ENCODE results near the gene SAMD5.
"Not testable (repeated sequence)": the region's sequence is repeated elsewhere in the genome, so short reads cannot be mapped to it uniquely, and the experiment has no call there.

Gene SAMD5

GRCh38 chr6:147534116-147534860, 25.8 kb downstream of the SAMD5 start:
- in situ Hi-C loops (cut with HindIII; ENCODE audit: low pct_unique_long_range_greater_than_20kb, low sequenced_read_pairs), result no loop called here
- TF ChIP-seq JUND (IDR thresholded peaks at IDR 0.05; ENCODE audit: low read depth), result no peak
- no peak for DNase-seq (ENCODE audit: low read depth in 1 of 2, low spot score in 1 of 2)

- in situ Hi-C loops (cut with HindIII; ENCODE audit: low pct_unique_long_range_greater_than_20kb, low sequenced_read_pairs), result no loop called here
Observed at GRCh38 chr6:147538821-147539220, 30.3 kb downstream of the SAMD5 start.

GRCh38 chr6:147540075-147540474, 31.6 kb downstream of the SAMD5 start:
- in situ Hi-C loops (cut with HindIII; ENCODE audit: low pct_unique_long_range_greater_than_20kb, low sequenced_read_pairs), result no loop called here
- no peak for TF ChIP-seq JUND (IDR thresholded peaks at IDR 0.05; ENCODE audit: low read depth)
- DNase-seq (ENCODE audit: low read depth in 1 of 2, low spot score in 1 of 2), result no peak

More at GRCh38 chr6:147538821-147539220, 30.3 kb downstream of the SAMD5 start:
- TF ChIP-seq JUND (IDR thresholded peaks at IDR 0.05; ENCODE audit: low read depth), result no peak
- no peak for DNase-seq (ENCODE audit: low read depth in 1 of 2, low spot score in 1 of 2)

- in situ Hi-C loops (cut with HindIII; ENCODE audit: low pct_unique_long_range_greater_than_20kb, low sequenced_read_pairs); DNase-seq (ENCODE audit: low read depth in 1 of 2, low spot score in 1 of 2): not testable (repeated sequence)
Observed at GRCh38 chr6:147542436-147542835, 33.9 kb downstream of the SAMD5 start.

DNA sequence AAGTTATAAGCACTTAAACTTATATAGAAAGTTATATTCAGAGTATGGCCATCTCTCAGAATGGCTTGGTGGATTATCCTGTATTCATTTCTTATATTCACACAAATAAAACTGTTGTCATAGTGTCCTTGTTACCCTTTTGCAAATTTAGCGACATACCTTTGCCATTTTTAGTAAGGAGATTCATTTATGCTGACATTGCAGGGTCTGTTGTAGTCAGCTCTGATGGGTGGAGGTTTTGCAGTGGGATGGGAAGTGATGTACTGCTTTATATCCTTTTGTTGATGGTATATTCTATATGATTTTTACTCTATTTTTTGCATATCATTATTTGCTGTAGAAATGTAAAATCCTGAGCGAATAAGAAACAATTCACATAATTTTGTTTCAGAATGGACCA, 35.9 kb downstream of the SAMD5 start:
- no peak for DNase-seq (ENCODE audit: low read depth in 1 of 2, low spot score in 1 of 2)
- TF ChIP-seq JUND (IDR thresholded peaks at IDR 0.05; ENCODE audit: low read depth), result no peak
- in situ Hi-C loops (cut with HindIII; ENCODE audit: low pct_unique_long_range_greater_than_20kb, low sequenced_read_pairs), result no loop called here

DNA sequence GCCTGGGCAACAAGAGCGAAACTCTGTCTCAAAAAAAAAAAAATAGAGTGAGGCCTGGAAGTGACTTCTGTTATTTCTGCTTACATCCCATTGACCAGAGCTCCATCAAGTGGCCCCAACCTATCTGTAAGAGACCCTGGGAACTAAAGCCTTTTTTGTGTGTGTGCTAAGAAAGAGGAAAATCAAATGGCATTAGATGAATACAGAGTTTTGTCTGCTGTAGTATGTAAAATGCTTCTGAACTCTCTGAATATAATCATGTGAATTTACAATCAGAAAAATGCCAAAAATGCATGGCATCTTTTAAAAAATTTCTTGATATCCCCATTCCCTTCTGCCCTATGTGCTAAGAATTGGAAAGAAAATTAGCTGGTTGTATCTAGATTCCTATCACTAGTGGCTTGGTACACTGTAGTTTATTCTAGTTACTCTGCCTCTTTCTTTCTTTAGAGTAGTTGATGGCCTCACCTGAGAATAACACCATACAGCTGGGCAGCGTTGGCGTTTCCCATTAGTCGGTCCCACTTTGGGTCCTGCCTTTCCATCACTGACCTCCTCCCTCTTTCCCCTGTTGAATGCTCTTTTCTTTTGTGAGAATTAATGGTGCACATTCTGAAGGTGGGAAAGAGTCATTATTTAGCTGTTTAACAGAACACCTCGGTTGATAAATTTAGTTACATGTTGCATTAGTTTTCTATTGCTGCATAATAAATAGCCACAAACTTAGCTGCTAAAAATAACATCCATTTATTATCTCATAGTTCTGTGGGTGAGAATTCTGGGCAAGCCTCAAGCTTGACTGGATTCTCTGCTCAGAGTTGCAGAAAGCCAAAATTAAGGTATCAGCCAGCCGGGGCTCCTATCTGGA, 38.2 kb downstream of the SAMD5 start:
- in situ Hi-C loops (cut with HindIII; ENCODE audit: low pct_unique_long_range_greater_than_20kb, low sequenced_read_pairs), result no loop called here
- no peak for DNase-seq (ENCODE audit: low read depth in 1 of 2, low spot score in 1 of 2)
- TF ChIP-seq JUND (IDR thresholded peaks at IDR 0.05; ENCODE audit: low read depth), result no peak

- in situ Hi-C loops (cut with HindIII; ENCODE audit: low pct_unique_long_range_greater_than_20kb, low sequenced_read_pairs), result no loop called here
- TF ChIP-seq JUND (IDR thresholded peaks at IDR 0.05; ENCODE audit: low read depth), result no peak
- DNase-seq (ENCODE audit: low read depth in 1 of 2, low spot score in 1 of 2), result no peak
Observed at GRCh38 chr6:147547369-147547902, 38.9 kb downstream of the SAMD5 start.

- in situ Hi-C loops (cut with HindIII; ENCODE audit: low pct_unique_long_range_greater_than_20kb, low sequenced_read_pairs), result no loop called here
- no peak for TF ChIP-seq JUND (IDR thresholded peaks at IDR 0.05; ENCODE audit: low read depth)
- DNase-seq (ENCODE audit: low read depth in 1 of 2, low spot score in 1 of 2), result no peak
Observed at GRCh38 chr6:147548921-147549475, 40.5 kb downstream of the SAMD5 start.

DNA sequence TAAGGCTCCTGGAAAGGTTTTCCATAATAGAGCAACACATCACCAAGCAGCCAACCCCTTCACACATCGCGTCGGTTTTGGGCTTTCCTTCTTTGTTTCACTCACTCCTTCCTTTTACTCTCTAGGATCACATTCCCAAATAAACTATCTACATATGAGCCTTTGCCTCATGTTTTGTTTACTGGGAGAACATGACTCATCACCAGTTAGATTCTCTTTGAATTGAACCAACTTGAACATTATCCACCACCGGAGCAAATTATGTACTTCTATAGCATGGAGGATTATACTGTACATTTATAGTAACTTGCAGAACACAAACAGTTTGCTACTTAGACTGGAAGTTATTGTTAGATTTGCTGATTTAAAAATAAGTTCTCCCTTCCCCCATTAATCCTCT, 41.0 kb downstream of the SAMD5 start:
- TF ChIP-seq JUND (IDR thresholded peaks at IDR 0.05; ENCODE audit: low read depth), result no peak
- DNase-seq (ENCODE audit: low read depth in 1 of 2, low spot score in 1 of 2), result no peak
- in situ Hi-C loops (cut with HindIII; ENCODE audit: low pct_unique_long_range_greater_than_20kb, low sequenced_read_pairs), result no loop called here

DNA sequence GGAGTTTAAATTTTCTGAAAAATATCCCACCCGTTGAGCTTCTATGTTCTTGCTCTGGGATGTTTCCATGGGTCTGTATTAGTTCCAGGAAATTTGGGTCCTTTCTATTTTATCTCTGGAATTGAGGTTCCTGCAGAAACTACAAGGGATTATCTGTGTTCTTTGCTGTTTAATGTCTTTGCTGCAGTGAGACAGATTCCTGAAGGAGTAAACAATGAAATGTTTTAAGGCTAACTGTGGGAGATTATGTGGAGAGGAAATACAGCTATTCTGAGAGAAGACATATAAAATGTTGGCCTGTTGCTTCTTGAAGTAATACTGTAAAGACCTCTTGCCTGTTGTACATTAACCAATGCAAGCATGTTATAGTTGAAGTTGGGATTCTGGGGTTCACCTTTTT, 43.5 kb downstream of the SAMD5 start:
- TF ChIP-seq JUND (IDR thresholded peaks at IDR 0.05; ENCODE audit: low read depth), result no peak
- no peak for DNase-seq (ENCODE audit: low read depth in 1 of 2, low spot score in 1 of 2)
- in situ Hi-C loops (cut with HindIII; ENCODE audit: low pct_unique_long_range_greater_than_20kb, low sequenced_read_pairs), result no loop called here

- no peak for TF ChIP-seq JUND (IDR thresholded peaks at IDR 0.05; ENCODE audit: low read depth)
- no peak for DNase-seq (ENCODE audit: low read depth in 1 of 2, low spot score in 1 of 2)
- in situ Hi-C loops (cut with HindIII; ENCODE audit: low pct_unique_long_range_greater_than_20kb, low sequenced_read_pairs), result no loop called here
Observed at GRCh38 chr6:147553099-147553498, 44.6 kb downstream of the SAMD5 start.

DNA sequence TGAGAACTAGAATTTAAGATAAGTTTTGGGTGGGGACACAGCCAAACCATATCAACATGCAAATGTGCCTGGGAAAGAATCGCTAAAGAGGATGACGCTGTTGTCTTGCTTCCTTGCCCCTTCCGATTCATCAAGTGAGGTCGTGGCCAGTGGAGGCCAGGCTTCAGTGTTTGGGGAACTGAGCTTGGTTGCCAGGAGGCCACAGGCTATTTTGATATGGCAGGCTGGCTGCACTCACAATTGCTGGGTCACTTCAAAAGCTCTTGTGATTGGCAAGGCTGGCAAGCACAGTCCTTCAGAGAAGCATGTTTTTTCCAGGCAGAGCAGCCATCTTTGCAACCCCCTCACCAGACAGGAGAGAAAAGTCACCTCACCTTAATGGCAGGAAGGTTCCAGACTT, 45.8 kb downstream of the SAMD5 start:
- no peak for TF ChIP-seq JUND (IDR thresholded peaks at IDR 0.05; ENCODE audit: low read depth)
- in situ Hi-C loops (cut with HindIII; ENCODE audit: low pct_unique_long_range_greater_than_20kb, low sequenced_read_pairs), result no loop called here
- no peak for DNase-seq (ENCODE audit: low read depth in 1 of 2, low spot score in 1 of 2)

DNA sequence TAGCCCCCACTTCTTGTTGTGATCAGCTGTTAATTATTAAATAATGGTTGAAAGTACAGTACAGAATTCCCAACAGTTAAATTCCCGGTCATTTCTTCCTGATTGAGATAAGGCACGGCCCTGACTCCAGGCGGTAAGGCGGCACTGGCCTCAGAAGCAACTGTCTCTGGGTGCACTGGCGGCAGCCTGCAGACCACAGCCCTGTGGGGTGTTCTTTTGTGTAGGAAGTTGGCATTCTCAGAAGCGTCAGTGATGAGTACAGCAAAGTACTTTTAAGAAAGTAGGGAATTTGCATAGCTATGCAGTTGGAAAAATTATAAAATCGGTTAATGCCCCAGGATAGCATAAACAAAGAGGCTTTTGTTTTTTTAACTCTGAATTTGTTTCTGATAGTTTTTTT, 50.5 kb downstream of the SAMD5 start:
- in situ Hi-C loops (cut with HindIII; ENCODE audit: low pct_unique_long_range_greater_than_20kb, low sequenced_read_pairs), result no loop called here
- TF ChIP-seq JUND (IDR thresholded peaks at IDR 0.05; ENCODE audit: low read depth), result no peak
- no peak for DNase-seq (ENCODE audit: low read depth in 1 of 2, low spot score in 1 of 2)
